ENCODE results near the gene ELOVL7.

DNA sequence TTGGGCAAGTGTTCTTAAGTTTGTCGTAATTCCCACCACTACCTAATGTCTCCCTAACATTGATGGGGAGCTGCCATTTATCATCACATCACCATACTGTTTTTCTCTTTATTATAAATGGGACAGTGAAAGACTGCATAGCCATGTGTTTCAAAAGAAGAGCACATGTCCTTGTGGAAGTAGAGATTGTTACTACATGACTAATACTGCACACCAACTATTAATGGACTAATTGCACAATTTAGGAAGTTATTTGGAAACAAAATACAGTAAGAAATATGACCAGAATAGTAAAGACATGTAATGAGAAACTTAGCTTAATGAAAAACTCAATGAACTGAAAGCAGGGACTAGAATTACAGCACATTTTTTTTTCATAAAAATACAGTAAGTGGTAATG lies 12.0 kb upstream of the ELOVL7 start:
- TF ChIP-seq, protein P1, sequence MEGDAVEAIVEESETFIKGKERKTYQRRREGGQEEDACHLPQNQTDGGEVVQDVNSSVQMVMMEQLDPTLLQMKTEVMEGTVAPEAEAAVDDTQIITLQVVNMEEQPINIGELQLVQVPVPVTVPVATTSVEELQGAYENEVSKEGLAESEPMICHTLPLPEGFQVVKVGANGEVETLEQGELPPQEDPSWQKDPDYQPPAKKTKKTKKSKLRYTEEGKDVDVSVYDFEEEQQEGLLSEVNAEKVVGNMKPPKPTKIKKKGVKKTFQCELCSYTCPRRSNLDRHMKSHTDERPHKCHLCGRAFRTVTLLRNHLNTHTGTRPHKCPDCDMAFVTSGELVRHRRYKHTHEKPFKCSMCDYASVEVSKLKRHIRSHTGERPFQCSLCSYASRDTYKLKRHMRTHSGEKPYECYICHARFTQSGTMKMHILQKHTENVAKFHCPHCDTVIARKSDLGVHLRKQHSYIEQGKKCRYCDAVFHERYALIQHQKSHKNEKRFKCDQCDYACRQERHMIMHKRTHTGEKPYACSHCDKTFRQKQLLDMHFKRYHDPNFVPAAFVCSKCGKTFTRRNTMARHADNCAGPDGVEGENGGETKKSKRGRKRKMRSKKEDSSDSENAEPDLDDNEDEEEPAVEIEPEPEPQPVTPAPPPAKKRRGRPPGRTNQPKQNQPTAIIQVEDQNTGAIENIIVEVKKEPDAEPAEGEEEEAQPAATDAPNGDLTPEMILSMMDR (IDR thresholded peaks at IDR 0.05 in 8 of 11, conservative IDR thresholded peaks at IDR 0.05 in 3 of 11): no peak
- no peak for TF ChIP-seq POLR2A (IDR thresholded peaks at IDR 0.05)
